HG02938 (cell line): ENCODE measurements around the gene ZBED2.
"Not testable (repeated sequence)": the region's sequence is repeated elsewhere in the genome, so short reads cannot be mapped to it uniquely, and the experiment has no call there.

Experiments used
- ATAC-seq: cut with Tn5 transposase; IDR thresholded peaks from one replicate; pipeline ENCODE4 v1.9.1; 2021; ENCODE audit warnings: mild to moderate bottlenecking, moderate library complexity; ENCODE audit not compliant: unreplicated experiment

ZBED2 gene

GRCh38 chr3:111595232-111595631 is at the start of gene ZBED2:
Gene ZBED2, minus strand, starts transcription at chr3:111595346. Its CDS starts 1,145 bp downstream, at chr3:111594201.
- peak; percentile 52 for ATAC-seq

- ATAC-seq: no peak
Observed at GRCh38 chr3:111639316-111639715, 44.2 kb upstream of the ZBED2 start.

DNA sequence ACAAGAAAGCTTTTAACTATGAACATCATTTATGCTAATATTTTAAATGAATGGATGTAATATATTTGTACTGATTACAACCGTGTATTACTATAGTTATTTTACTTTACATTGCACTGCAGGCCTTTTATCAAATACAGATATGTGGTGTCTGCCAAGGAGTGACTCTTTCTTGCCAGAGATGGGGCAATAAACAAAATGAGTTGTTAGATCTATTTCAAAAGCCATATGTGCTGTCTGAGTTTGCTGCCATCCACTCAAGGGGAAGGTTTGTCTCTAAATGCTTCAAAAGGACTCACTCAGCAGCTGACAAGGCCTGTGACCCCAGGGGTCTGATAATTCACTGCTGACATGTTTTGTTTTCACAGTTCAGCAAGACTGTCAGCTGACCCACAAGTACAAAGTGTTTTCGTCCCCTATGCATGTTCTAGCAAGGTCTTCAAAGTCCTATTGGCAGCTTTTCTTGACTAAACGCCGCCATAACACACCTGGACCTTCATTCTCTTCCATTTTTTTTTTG is 41.3 kb upstream of the ZBED2 start:
- ATAC-seq: no peak

DNA sequence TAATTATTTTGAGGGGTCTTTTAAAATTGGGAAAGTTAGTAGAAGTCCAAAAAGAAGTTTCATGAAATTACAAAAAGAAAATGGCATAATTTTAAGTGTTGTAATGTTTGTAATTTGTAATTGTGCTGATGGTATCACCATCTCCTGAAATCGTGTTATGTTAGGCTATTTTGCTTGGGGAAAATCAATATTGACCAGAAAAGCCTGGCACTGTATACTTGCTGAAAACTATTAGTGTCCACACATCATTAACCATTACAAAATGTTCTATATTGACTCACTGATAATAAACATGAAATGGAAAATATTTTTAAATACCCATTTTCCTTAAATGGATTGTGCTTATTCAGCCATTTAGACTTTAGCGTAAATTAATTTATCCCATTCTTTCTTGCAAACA is 40.3 kb upstream of the ZBED2 start:
- ATAC-seq: no peak

DNA sequence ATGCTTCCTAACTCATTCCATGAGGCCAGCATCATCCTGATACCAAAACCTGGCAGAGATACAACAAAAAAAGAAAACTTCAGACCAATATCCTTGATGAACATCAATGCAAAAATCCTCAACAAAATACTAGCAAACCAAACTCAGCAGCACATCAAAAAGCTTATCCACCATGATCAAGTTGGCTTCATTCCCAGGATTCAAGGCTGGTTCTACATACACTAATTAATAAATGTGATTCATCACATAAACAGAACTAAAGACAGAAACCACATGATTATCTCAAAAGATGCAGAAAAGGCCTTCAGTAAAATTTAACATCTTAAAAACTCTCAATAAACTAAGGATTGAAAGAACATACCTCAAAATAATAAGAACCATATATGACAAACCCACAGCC is 35.5 kb upstream of the ZBED2 start:
- not testable (repeated sequence) for ATAC-seq

- not testable (repeated sequence) for ATAC-seq
Observed at GRCh38 chr3:111629018-111629417, 33.9 kb upstream of the ZBED2 start.

DNA sequence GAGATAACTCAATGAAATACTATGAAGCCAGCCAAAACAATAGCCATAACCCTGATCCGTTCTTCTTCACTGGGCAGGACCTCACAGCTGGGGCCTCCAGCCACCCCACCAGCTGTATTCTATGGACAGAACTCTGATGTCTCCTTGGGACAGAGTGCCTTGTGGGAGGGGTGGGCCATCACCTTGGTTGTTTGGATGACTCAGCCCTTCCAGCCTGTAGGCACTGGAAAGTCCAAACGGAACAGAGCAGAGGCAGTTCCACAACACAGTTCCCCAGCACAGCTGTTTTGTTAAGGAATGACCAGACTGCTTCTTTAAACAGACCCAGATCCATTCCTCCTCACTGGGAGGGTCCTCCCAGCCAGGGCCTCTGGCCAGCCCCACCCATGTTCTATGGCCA is 31.9 kb upstream of the ZBED2 start:
- ATAC-seq: no peak

- ATAC-seq: no peak
Observed at GRCh38 chr3:111621535-111621934, 26.4 kb upstream of the ZBED2 start.

DNA sequence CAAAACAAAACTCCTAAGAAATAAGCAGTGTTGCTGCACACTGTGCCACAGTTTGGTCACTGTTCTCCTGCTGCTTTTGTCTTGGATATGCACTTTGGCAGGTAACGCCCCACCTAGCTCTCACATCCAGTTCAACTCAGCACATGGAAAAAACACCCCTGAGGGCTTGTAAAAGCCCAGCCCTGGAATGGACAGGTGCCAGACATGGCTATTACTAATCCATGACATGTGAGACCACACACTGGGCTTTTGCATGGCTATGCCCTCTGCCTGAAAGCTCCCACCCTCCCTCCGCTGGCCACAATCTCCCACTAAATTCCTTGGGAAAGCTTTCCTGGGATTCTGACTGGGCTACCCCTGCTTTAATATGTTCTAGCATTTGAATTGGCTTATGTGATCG is 24.7 kb upstream of the ZBED2 start:
- no peak for ATAC-seq

DNA sequence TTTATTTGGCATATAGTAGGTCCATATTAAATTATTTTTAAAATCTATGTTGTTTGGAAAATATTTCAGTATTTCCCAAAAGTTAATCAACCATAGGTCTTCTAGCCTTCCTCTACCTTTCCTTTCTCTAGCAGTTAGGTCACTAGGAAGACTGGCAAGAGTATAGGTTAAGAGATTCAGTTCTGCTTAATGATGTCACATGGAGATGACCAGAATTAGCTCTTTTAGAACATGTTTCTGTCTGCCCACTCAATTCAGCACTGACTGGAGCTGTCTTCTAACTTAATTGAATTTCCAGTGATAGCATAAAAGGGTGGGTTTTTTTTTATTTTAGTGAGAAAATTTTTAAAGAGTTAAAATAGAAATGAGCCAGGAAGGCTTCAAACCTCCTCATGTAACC is 23.8 kb upstream of the ZBED2 start:
- peak; percentile 32 for ATAC-seq

DNA sequence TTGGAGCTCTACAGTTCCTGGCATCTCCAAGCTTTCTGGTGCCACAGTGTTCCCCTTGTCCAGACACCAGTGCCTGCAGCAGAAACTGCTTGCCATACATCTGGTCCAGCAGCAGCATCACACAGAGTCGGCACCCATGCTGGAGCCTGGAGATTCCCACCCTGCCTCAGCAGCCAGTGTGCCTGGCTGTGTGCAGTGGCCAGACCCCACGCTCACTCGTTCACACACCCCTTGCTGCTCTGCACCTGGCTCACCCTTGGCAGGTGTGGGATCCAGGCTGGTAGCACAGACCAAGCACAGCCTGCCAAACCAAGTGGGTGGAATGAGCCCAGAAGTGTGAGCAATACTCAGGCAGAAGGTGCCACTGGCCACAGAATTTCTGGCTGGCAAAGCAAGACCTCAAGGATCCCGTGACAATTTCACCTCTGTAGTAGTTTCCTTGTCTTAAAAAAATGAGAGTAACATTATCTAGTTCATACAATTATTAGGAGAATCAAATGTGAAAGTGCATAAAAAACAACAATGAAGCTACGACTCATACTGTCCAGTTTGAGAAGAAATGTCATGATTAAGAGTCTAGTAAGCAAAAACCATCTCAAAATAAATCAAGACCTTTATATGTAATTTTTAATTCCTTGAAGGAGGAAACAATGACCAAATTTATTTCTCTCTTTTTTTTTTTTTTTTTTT is 22.9 kb upstream of the ZBED2 start:
- ATAC-seq: no peak

GRCh38 chr3:111617406-111617805 is 22.3 kb upstream of the ZBED2 start:
- ATAC-seq: no peak

GRCh38 chr3:111616417-111617105 is 21.4 kb upstream of the ZBED2 start:
- peak; percentile 75 for ATAC-seq

GRCh38 chr3:111615880-111616279 is 20.7 kb upstream of the ZBED2 start:
- ATAC-seq: no peak

GRCh38 chr3:111613294-111613693 is 18.1 kb upstream of the ZBED2 start:
- no peak for ATAC-seq

GRCh38 chr3:111610612-111611054 is 15.5 kb upstream of the ZBED2 start:
- ATAC-seq: peak; percentile 17

GRCh38 chr3:111610189-111610588 is 15.0 kb upstream of the ZBED2 start:
- ATAC-seq: peak; percentile 94

GRCh38 chr3:111609700-111610099 is 14.6 kb upstream of the ZBED2 start:
- no peak for ATAC-seq

DNA sequence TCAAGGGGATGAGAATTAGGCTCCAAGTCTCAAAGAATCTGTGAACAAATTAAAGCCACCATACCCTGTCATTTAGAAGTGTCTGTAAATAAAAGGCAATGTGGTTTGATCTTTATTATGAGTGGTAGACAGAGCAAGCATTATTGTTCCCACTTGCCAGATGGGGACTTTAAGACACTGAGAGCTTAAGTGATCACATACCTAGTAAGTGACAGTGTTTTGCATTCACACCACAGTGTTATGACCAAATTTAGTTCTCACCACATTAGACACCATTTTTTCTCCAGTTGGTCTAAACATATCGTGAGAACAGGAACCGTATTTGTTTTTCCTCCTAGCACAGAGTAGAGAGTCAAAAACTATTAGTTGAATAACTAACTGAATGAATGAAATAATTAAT is 13.2 kb upstream of the ZBED2 start:
- ATAC-seq: no peak

GRCh38 chr3:111607240-111607920 is 12.2 kb upstream of the ZBED2 start:
- no peak for ATAC-seq

GRCh38 chr3:111605493-111605892 is 10.3 kb upstream of the ZBED2 start:
- ATAC-seq: no peak

DNA sequence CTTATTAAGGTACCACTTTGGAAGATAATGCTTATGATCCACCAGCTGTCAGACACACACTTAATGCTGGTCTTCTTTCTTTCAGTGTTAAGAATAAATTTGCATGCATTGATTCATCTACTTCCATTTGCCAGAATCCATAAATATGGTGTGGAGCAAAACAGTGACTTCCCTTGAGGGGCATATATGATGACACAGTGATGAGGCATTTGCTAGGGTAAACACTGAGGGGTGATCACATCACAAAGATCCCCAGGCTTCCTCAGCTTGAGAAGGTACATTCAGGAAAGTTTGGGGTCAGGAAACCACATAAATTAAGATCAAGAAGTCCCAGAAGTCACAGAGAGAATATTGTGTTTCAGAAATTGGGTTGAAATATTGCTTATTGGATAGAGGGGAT is 9.9 kb upstream of the ZBED2 start:
- no peak for ATAC-seq
